Adipocyte (in vitro differentiated cells): ENCODE results near the gene SS18.

Experiments
- DNase-seq: peaks from one replicate; pipeline ENCODE4 v3.0.0-alpha.2; 2015; ENCODE audit warnings: low read depth
- H3K27me3 ChIP-seq: replicated peaks from 2 replicates; pipeline ENCODE4 v1.7.0; 2013; ENCODE audit warnings: mild to moderate bottlenecking, low read length, moderate library complexity; ENCODE audit not compliant: control insufficient read depth, insufficient read depth
- H3K36me3 ChIP-seq: 2 replicates; pipeline ENCODE4 v1.7.0; 2013; ENCODE audit warnings: low read length, mild to moderate bottlenecking, moderate library complexity; ENCODE audit not compliant: control insufficient read depth, insufficient read depth, severe bottlenecking
- H3K4me1 ChIP-seq: 2 replicates; pipeline ENCODE4 v1.7.0; 2013; ENCODE audit warnings: mild to moderate bottlenecking, low read length, moderate library complexity; ENCODE audit not compliant: control insufficient read depth, insufficient read depth
- H3K4me3 ChIP-seq: 2 replicates; pipeline ENCODE4 v1.7.0; 2013; ENCODE audit warnings: mild to moderate bottlenecking, low read length, moderate library complexity
- H3K9ac ChIP-seq: 2 replicates; pipeline ENCODE4 v1.7.0; 2013; ENCODE audit warnings: mild to moderate bottlenecking, low read length, moderate library complexity
- H3K9me3 ChIP-seq: 2 replicates; pipeline ENCODE4 v1.7.0; 2013; ENCODE audit warnings: mild to moderate bottlenecking, low read length, moderate library complexity; ENCODE audit not compliant: control insufficient read depth

SS18 gene

DNA sequence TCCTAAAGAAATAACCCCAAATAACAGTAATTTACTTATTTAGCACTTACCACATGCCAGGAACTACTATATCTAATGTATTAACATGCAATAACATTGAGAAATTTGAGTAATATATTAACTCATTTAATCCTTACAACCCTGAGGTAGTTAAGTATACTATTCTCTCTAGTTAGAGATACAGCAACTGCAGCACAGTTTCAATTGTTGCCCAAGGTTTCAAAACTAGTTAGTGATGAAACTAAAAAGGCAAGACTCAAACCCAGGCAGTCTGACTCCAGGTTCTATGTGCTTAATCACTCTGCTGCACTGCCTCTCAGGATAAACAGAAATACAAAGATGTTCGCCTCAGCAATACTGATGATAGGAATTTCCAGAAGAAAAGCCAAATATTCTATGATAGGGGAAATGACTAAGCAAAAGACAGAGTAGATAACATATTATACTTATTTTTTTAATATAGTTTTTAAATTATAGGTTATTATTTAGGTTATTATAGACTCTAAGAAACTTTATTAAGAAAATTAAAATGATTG, 88.0 kb downstream of the SS18 start:
- Histone ChIP-seq H3K9ac (no peak overlapping the region), H3K4me1 (no peaks in the 10 kb centered on the region), H3K36me3 (no peaks in the 10 kb centered on the region), H3K4me3 (no peak overlapping the region), H3K9me3 (no peaks in the 10 kb centered on the region), H3K27me3 (no peaks in the 10 kb centered on the region)
- DNase-seq, result no peak

DNA sequence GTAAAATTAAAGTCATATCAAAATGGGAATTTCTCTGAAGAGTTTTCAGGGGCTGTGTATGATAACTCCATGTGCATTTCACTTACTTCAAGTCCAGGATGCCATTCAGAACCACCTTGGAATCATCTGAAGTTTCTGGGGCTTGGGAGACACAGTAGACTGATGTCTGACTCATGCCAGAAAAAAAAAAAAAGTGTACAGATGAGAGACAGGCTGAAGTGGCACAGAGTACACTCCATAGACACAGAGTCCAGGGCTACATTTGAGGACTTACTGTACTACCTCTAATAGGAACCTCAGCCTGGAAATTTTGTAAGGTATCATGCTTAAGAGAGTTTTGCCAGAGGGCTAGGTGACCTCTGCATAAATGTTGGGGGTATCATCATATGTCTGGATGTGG, 92.0 kb downstream of the SS18 start:
- no peak for DNase-seq
- Histone ChIP-seq H3K9me3 (no peaks in the 10 kb centered on the region), H3K4me3 (no peak overlapping the region), H3K9ac (no peak overlapping the region), H3K4me1 (no peaks in the 10 kb centered on the region), H3K27me3 (no peaks in the 10 kb centered on the region), H3K36me3 (no peaks in the 10 kb centered on the region)

DNA sequence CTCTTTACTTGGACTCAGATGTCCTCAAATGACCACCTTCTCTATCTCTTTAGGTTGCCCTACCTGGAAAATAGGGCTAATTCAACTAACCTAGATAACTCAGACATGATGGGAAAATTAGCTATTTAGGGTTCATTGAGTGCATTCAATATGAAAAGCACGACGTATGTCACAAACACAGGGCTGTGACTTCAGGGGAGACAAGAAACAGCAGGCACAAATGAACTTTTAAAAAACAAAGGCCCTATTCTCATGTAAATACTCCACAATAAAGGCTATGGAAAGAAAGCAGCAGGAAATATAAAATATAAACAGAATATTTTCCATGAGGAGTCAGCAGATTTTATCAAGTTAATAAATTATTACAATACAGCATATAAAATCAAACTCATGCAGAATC, 97.8 kb downstream of the SS18 start:
- Histone ChIP-seq H3K9ac (no peak overlapping the region), H3K9me3 (no peaks in the 10 kb centered on the region), H3K27me3 (no peaks in the 10 kb centered on the region), H3K4me1 (peaks cover 5% of the 10 kb centered on the region), H3K4me3 (no peak overlapping the region), H3K36me3 (no peaks in the 10 kb centered on the region)
- DNase-seq, result no peak

DNA sequence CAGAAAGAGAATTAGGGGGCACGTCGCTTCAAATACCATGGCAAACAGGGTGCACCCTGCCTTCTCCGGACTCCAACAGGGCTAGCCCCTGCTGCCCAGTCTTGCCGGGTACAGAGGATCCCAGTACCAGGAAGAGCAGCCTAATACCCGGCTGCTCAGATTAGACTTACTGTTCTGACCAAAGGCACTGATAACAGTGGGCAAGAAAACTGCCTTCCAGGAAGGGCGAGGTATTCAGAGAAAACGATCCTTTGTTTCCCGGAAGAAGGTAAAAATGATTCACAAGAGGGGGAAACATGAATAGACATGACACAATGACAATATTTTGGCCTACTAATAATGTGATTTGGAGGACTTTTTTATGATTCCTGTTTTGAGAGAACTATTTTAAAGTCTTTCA, 99.9 kb downstream of the SS18 start:
- Histone ChIP-seq H3K4me3 (no peak overlapping the region), H3K27me3 (no peaks in the 10 kb centered on the region), H3K36me3 (no peaks in the 10 kb centered on the region)

DNA sequence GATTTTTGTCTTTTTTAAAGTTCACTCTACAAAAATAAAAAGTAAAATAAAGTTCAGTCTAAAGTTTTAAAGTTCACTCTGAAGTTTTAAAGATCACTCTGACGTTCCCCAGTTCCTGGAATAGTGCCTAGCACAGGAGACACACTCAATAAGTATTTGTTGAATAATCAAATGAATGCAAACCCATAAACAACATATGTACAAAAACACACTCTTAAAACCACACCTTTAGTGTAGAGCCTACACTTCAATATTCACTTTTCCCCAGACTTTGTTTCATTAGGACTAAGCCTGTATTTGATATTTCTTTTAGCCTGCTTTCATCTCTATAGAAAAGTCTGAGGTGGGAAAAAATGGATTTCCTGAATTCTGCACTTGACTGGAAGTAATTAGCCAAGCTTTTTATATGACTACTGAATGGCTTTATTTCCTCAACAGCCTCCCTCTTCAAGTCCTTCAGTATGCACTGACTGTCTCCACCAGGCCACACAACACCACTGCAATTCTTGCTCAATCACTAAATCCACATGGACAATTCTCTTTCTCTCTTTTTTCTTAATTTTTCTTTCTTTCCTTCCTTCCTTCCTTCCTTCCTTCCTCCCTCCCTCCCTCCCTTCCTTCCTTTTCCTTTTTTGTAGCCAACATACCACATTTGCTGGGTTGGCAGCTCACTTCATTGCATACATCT, 104.6 kb downstream of the SS18 start:
- no peaks in the 10 kb centered on the region for H3K36me3 ChIP-seq
- no peaks in the 10 kb centered on the region for H3K4me1 ChIP-seq
- no peaks in the 10 kb centered on the region for H3K27me3 ChIP-seq
- no peak overlapping the region for H3K9ac ChIP-seq
- no peak overlapping the region for H3K4me3 ChIP-seq
- no peaks in the 10 kb centered on the region for H3K9me3 ChIP-seq
- DNase-seq, result no peak

More for the DNA sequence above, 99.9 kb downstream of the SS18 start:
- no peak for DNase-seq
- H3K9ac ChIP-seq, result no peak overlapping the region
- peaks cover 5% of the 10 kb centered on the region for H3K4me1 ChIP-seq
- no peaks in the 10 kb centered on the region for H3K9me3 ChIP-seq

DNA sequence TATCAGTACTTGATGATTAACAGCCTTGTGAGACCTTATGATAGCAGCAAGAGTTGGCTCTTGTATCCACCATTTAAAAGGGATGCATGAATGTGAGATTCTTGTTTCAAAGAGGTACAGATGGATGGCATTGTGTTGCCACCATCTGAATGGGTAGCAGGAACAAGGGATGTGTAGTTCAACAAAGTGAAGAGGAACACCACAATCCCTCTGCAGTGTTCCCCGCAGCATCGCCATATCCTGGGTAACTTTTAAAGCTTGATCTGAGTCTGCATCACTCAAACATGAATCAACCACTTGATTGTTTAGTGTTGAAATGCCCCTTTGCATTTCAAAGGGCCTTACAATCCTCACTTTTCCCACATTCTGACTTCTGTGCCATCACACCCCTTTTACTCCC, 106.7 kb downstream of the SS18 start:
- DNase-seq, result no peak
- H3K9me3 ChIP-seq, result no peaks in the 10 kb centered on the region
- peaks cover 9% of the 10 kb centered on the region for H3K4me1 ChIP-seq
- no peak overlapping the region for H3K9ac ChIP-seq
- H3K27me3 ChIP-seq, result no peaks in the 10 kb centered on the region
- H3K4me3 ChIP-seq, result no peak overlapping the region
- H3K36me3 ChIP-seq, result no peaks in the 10 kb centered on the region

DNA sequence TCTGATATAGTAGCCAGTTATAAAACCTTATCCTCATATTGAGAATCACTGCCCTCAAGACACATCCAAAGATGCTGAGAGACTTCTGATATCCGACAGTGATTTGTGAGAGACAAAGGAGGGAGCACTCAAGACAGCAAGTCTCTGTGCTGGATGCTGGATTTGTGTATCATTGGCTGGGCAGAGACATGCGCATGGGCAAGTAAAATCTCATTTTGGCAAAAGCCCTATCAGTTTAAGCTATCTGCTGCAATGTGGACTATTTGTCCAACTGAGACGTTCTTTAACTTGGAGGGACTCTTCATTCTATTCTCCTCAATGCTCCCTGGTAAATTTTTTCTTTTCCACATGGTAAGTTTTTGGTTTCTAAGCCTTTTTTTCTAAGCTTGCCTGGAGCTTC, 107.5 kb downstream of the SS18 start:
- Histone ChIP-seq H3K4me1 (peaks cover 10% of the 10 kb centered on the region), H3K9ac (no peak overlapping the region), H3K36me3 (no peaks in the 10 kb centered on the region), H3K9me3 (no peaks in the 10 kb centered on the region), H3K4me3 (no peak overlapping the region), H3K27me3 (no peaks in the 10 kb centered on the region)
- no peak for DNase-seq

DNA sequence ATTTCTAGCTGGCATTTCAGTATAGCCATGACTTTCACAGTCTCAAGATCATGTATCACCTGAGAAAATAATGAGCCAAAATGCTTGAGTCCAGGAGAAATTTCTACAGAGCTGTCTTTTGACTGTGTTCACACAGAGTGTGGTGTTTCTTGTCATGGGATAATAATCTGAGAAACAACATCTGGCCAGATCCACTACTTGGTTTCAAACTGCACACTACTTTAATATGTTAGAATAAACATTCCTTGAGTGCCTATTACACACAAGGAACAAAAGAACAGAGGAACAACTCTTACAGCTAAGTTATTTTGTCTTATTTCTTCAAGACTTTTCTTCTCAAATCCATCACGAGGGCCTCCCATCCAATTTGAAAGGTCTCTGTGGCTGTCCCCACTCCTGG, 108.3 kb downstream of the SS18 start:
- H3K4me3 ChIP-seq, result no peak overlapping the region
- H3K4me1 ChIP-seq, result peaks cover 10% of the 10 kb centered on the region
- no peaks in the 10 kb centered on the region for H3K36me3 ChIP-seq

DNA sequence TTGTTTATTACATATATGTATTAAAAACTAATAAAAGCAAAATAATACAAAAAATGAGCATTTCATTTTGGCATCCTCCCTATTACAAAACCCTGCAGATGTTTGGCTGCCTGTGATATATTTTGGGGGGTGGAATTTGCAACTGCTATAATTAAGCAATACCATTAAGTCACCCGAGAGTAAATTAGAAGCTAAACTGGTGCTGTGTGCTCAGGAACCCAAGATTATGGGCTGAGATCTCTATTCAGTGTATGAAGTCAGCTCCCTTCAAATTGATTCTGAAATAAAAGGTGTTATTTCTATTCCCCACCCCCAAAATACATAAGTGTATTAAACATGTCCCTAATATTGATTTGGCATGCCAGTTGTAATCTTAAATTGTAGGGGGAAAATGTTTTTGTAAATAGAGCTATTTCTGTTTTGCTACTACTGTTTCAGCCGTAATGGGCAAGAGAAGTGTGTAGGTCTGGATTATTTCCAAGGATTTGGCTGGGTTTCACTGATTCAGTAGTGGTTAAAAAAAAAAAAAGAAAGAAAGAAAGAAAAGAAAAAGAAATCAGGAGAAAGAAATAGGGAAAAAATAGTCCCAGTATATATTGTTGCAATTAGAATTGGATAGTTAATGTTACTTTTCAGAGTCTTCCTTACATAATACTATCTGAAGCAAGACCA, 110.9 kb downstream of the SS18 start:
- Histone ChIP-seq H3K4me3 (no peak overlapping the region), H3K36me3 (no peaks in the 10 kb centered on the region), H3K9ac (no peak overlapping the region), H3K4me1 (peaks cover 10% of the 10 kb centered on the region), H3K9me3 (no peaks in the 10 kb centered on the region), H3K27me3 (no peaks in the 10 kb centered on the region)
- no peak for DNase-seq

More for the DNA sequence above, 108.3 kb downstream of the SS18 start:
- peak; percentile 24 for DNase-seq
- Histone ChIP-seq H3K9me3 (no peaks in the 10 kb centered on the region), H3K9ac (no peak overlapping the region), H3K27me3 (no peaks in the 10 kb centered on the region)

DNA sequence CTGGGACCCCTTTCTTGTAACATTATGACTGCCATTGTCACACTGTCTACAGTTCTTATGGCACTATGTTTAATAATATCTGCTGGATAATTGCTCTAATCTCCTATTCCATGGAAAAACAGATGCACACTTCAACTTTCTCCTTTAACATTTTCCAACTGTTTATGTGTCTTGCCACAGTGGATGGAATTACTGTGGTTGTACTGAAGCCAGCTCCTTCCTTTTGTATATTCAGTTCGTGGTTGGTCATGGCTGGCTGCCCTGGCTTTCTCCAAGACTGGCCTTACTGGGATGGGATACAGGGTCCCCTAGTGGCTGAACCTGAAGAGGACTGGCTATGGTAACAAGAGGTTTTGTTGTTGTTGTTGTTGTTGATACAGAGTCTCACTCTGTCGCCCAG, 113.9 kb downstream of the SS18 start:
- Histone ChIP-seq H3K4me1 (peaks cover 10% of the 10 kb centered on the region), H3K36me3 (no peaks in the 10 kb centered on the region), H3K27me3 (no peaks in the 10 kb centered on the region), H3K4me3 (no peak overlapping the region), H3K9ac (no peak overlapping the region), H3K9me3 (no peaks in the 10 kb centered on the region)
- DNase-seq, result no peak

DNA sequence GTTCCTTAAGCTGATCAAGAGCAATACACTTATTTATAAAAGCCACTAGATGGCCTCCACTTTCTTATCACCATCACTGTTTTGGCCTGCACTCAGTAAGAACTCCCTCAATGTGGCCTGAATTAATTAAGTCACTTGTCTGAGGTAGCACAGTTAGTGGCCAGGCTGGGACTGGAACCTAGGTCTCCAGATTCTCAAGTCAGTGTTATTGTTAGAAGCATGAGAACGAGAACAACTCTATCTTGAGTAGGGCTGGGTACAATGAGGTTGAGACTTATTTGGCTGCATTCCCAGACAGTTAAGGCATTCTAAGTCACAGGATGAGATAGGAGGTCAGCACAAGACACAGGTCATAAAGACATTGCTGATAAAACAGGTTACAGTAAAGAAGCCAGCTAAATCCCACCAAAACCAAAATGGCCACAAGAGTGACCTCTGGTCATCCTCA, 115.8 kb downstream of the SS18 start:
- H3K27me3 ChIP-seq, result no peaks in the 10 kb centered on the region
- H3K4me3 ChIP-seq, result no peak overlapping the region
- H3K9me3 ChIP-seq, result no peaks in the 10 kb centered on the region
- H3K36me3 ChIP-seq, result no peaks in the 10 kb centered on the region
- H3K4me1 ChIP-seq, result peaks cover 9% of the 10 kb centered on the region
- H3K9ac ChIP-seq, result no peak overlapping the region
- DNase-seq, result no peak
